Kidney epithelial cell (primary cell): ENCODE data around the gene STPG3. TPM values are rescaled to one million over a fixed set of nuclear protein-coding genes. Genes with fewer than 3 reads are reported as not detected.

Source experiments
- DNase-seq: peaks from one replicate; pipeline ENCODE4 v3.0.0-alpha.2; 2010; ENCODE audit warnings: low read depth
- H3K27me3 ChIP-seq: 2 replicates; pipeline ENCODE4 v1.6.0; 2011; ENCODE audit warnings: low read length; ENCODE audit not compliant: control insufficient read depth, insufficient read depth
- H3K36me3 ChIP-seq: 2 replicates; pipeline ENCODE4 v1.5.1; 2011; ENCODE audit warnings: low read length; ENCODE audit not compliant: control insufficient read depth, insufficient read depth
- H3K4me3 ChIP-seq: 2 replicates; pipeline ENCODE4 v1.5.1; 2011; ENCODE audit warnings: low read depth, mild to moderate bottlenecking, control low read depth, low read length
- total RNA-seq: library from RNA; depleted of rRNA; stranded (reverse); fragments of >200 nt; gene quantifications from 2 replicates; pipeline ENCODE4 v1.2.3, GENCODE V29; 2015
- TF ChIP-seq, protein P1 (sequence below): IDR thresholded peaks from 2 replicates; pipeline ENCODE4 v1.5.1; 2011; ENCODE audit warnings: mild to moderate bottlenecking, moderate library complexity, low read length, control low read depth, inconsistent platforms; ENCODE audit not compliant: insufficient read depth, poor library complexity, severe bottlenecking

STPG3 gene
- total RNA-seq, 1 donor from 2014 or later = not detected

DNA sequence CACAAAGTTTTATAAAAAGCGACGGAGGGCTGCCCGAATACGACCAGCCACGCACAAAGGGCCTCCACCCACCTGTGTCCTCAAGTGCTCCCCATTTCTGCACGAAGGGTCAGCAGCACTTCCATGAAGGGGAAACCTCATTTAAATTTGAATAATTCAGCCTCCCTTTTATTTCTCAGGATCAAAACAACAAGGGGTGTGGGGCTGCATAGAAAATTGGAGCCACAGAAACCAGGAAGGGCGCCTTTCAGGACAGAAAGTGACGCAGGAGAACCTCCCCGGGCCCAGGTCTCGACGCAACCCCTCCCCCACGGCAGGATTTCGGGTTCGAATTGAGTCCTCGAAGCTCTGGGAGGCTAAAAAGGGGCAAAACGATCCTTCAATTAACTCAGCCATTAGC lies 48.9 kb downstream of the STPG3 start:
- Histone ChIP-seq H3K36me3 (no peaks in the 10 kb centered on the region), H3K27me3 (peaks cover 42% of the 10 kb centered on the region), H3K4me3 (no peak overlapping the region)
- DNase-seq = no peak
- TF ChIP-seq, protein P1, sequence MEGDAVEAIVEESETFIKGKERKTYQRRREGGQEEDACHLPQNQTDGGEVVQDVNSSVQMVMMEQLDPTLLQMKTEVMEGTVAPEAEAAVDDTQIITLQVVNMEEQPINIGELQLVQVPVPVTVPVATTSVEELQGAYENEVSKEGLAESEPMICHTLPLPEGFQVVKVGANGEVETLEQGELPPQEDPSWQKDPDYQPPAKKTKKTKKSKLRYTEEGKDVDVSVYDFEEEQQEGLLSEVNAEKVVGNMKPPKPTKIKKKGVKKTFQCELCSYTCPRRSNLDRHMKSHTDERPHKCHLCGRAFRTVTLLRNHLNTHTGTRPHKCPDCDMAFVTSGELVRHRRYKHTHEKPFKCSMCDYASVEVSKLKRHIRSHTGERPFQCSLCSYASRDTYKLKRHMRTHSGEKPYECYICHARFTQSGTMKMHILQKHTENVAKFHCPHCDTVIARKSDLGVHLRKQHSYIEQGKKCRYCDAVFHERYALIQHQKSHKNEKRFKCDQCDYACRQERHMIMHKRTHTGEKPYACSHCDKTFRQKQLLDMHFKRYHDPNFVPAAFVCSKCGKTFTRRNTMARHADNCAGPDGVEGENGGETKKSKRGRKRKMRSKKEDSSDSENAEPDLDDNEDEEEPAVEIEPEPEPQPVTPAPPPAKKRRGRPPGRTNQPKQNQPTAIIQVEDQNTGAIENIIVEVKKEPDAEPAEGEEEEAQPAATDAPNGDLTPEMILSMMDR = no peak

DNA sequence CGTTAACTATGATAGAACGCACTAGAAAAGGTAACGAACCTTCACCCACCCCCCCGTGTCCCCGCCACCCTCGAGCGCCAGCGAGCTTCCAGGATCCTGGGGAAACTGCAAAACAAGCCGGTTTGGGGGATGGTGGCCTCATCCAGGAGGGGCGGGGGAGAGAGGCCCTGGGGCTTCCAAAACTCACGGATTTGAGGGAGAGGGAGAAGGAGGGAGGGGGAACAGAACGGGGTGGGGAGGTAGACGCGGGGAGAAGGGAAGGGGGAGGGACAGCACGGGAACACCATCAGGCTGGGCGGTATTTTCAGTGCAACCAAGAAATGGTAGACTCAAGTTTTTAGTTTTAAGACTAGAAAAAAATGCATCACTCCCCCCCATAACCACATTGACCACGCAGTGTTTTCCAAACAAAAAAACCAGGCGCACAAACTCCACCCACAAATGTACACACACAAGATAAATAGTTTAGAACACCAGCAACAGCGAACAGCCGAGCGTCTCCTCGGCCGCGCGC lies 49.5 kb downstream of the STPG3 start:
- TF ChIP-seq, protein P1 = no peak
- peak overlapping the region; percentile 33 for H3K4me3 ChIP-seq
- DNase-seq = no peak
- H3K36me3 ChIP-seq = no peaks in the 10 kb centered on the region
- H3K27me3 ChIP-seq = peaks cover 39% of the 10 kb centered on the region

DNA sequence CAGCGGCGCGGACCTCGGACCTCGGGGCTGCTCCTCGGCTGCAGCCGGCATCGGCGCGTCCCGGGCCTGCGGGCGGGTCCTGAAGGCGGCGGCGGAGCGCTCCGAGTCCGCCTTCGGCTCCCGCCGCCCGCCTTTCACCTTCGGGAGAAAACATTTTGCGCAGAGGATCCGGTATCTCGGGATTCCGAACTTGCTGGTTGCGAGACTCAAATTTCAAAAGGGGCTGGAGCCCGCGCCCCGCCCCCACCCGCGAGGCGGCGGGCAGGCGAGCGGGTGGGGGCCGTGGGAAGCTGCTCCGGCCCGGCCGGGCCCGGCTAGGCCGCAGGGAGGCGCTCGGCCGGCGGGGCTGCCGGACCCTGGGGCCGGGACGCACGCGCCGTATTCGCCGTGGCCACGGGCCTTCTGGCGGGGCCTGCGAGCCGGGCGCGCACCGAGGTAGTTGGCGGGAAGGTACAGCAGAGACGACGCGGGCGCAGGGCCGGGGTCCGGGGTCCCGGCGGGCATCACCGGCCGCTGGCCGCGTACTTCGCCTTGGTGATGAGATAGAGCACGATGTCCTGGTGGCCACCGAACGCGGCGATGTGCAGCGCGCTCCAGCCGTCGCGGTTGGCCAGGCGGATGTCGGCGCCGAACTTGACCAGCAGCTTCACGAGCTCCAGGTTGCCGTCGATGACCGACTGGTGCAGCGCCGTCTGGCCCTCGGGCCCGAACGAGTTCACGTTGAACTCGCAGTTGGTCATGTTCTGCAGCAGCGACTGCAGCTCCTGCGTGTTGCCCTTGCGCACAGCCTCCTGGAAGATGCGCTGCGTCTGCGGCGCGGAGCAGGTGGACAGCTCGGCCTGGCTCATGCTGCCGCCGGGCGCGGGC lies 50.2 kb downstream of the STPG3 start:
- H3K27me3 ChIP-seq = peaks cover 36% of the 10 kb centered on the region
- DNase-seq = no peak
- TF ChIP-seq, protein P1 = no peak

DNA sequence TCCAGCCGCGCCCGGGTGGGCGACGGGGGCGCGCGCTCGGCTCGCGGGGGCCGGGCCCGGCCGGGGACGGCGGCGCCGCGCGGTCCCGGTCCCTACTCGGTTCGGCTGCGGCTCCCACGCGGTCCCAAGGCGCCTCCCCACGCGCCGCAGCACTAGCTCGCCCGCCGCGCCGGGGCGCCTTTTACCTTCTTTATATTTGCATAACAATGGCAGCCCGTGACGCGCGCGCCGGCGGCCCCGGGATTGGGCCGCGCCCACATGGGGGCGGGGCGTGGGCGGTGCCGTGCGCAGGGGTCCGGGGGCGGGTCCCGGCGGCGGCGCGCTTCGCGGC lies 51.0 kb downstream of the STPG3 start, which contains the start of gene NRARP:
Gene NRARP, minus strand, starts transcription at position 154 of the 331 bp plus-strand sequence. CDS start 343 bp downstream, outside the sequence.
- Histone ChIP-seq H3K27me3 (peaks cover 35% of the 10 kb centered on the region), H3K4me3 (peak within 1 kb of the TSS; percentile 33), H3K36me3 (no peaks in the 10 kb centered on the region)
- DNase-seq = no peak
- TF ChIP-seq, protein P1 = no peak

More for the DNA sequence above, 50.2 kb downstream of the STPG3 start:
- no peaks in the 10 kb centered on the region for H3K36me3 ChIP-seq
- H3K4me3 ChIP-seq = peak overlapping the region; percentile 33

DNA sequence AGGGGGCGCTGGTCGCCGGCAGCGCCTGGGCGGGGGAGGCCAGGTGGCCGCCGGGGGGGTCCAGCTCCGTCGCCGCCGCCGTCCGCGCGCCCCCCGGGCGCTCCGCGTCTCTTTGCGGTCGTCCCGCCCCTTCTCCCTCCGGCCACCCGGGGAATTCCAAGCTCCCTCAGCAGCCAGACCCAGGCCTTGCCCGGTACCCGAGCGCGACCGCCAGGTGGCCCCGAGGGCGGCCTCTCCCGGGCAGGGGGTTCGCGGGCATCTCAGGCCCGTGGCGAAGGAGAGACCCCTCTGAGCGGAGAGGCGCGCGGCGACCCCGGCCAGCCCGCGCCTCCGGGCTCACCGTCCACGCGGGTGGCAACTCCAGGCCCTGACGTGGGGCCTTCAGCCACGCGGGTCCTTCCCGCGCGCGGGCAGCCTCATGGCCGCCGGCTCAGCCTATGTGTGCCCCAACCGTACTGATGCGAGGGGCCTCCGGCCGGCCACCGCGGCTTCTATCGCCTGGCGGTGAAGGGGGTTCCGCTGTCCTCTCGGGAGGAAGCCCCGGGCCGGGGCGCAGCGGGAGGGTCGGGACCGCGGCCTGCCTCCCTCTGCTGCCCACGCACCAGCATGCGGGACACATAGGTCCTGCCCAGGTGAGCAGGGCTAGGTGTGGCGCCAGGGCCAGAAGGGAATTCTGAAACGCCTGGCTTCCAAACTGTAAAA lies 51.5 kb downstream of the STPG3 start:
- TF ChIP-seq, protein P1 = peak; percentile 59
- Histone ChIP-seq H3K27me3 (peaks cover 38% of the 10 kb centered on the region), H3K4me3 (peak overlapping the region; percentile 31), H3K36me3 (no peaks in the 10 kb centered on the region)
- no peak for DNase-seq

Other genes starting within 250 kb of the STPG3 start
- 5.3 and 15.4 TPM in 2 replicates for gene ABCA2, start 223.0 kb upstream of the STPG3 start, total RNA-seq
- gene FUT7, start 219.2 kb upstream of the STPG3 start, total RNA-seq = not detected in 2 replicates
- 58.3 and 76.1 TPM in 2 replicates for gene NPDC1, start 205.1 kb upstream of the STPG3 start, total RNA-seq
- gene ENTPD2, start 197.2 kb upstream of the STPG3 start, total RNA-seq = 0.21 TPM in 1 of 2 replicates, not detected in the other
- 5.3 and 5.8 TPM in 2 replicates for gene SAPCD2, start 180.7 kb upstream of the STPG3 start, total RNA-seq
- 9.7 and 11.7 TPM in 2 replicates for gene UAP1L1, start 173.8 kb upstream of the STPG3 start, total RNA-seq
- gene MAN1B1, start 164.3 kb upstream of the STPG3 start, total RNA-seq = 76.8 and 80.3 TPM in 2 replicates
- 116 and 137 TPM in 2 replicates for gene DPP7, start 136.6 kb upstream of the STPG3 start, total RNA-seq
- 0.04 TPM in 1 of 2 replicates, not detected in the other for gene GRIN1, start 112.1 kb upstream of the STPG3 start, total RNA-seq
- gene LRRC26, start 81.2 kb upstream of the STPG3 start, total RNA-seq = not detected in 2 replicates
- gene TMEM210, start 79.2 kb upstream of the STPG3 start, total RNA-seq = not detected in 2 replicates
- 18.8 and 26.1 TPM in 2 replicates for gene ANAPC2, start 62.7 kb upstream of the STPG3 start, total RNA-seq
- gene SSNA1, start 62.6 kb upstream of the STPG3 start, total RNA-seq = 91.4 and 95.1 TPM in 2 replicates
- gene TPRN, start 50.5 kb upstream of the STPG3 start, total RNA-seq = 15.2 and 20.1 TPM in 2 replicates
- 39.2 and 40.3 TPM in 2 replicates for gene TMEM203, start 45.6 kb upstream of the STPG3 start, total RNA-seq
- 19.1 and 28.6 TPM in 2 replicates for gene NDOR1, start 45.6 kb upstream of the STPG3 start, total RNA-seq
- gene RNF208, start 29.0 kb upstream of the STPG3 start, total RNA-seq = 3.1 and 4.2 TPM in 2 replicates
- 2.1 and 3.8 TPM in 2 replicates for gene CYSRT1, start 26.1 kb upstream of the STPG3 start, total RNA-seq
- not detected in 2 replicates for gene RNF224, start 23.8 kb upstream of the STPG3 start, total RNA-seq
- 0.25 TPM in 1 of 2 replicates, not detected in the other for gene SLC34A3, start 20.4 kb upstream of the STPG3 start, total RNA-seq
- gene TUBB4B, start 10.0 kb upstream of the STPG3 start, total RNA-seq = 262 and 275 TPM in 2 replicates
- gene NELFB, start 4.0 kb downstream of the STPG3 start, total RNA-seq = 47.3 and 67.0 TPM in 2 replicates
- 33.5 and 50.3 TPM in 2 replicates for gene TOR4A, start 26.4 kb downstream of the STPG3 start, total RNA-seq
- 8.4 and 11.4 TPM in 2 replicates for gene NRARP, start 51.0 kb downstream of the STPG3 start, total RNA-seq
- 8.6 and 13.3 TPM in 2 replicates for gene EXD3, start 171.9 kb downstream of the STPG3 start, total RNA-seq
- 0.84 and 1.8 TPM in 2 replicates for gene NOXA1, start 172.1 kb downstream of the STPG3 start, total RNA-seq
- gene ENTPD8, start 190.1 kb downstream of the STPG3 start, total RNA-seq = not detected in 2 replicates
- 52.5 and 65.5 TPM in 2 replicates for gene NSMF, start 208.0 kb downstream of the STPG3 start, total RNA-seq